HepG2 (cell line): ENCODE measurements around the gene ATP6V1C2. TPM values are rescaled to one million over a fixed set of nuclear protein-coding genes. Genes with fewer than 3 reads are reported as not detected.

Source experiments
- ATAC-seq: fragments of 200-7000 bp; cut with Tn5 transposase; 3 replicates; pipeline ENCODE4 v1.9.1; 2020; ENCODE audit warnings: mild to moderate bottlenecking, moderate library complexity
- BruUV-seq: library from RNA; stranded (reverse); fragments of 400-500 nt; replicated peaks from 2 replicates; lab custom pipeline; 2021; lab: Mats Ljungman, UMichigan
- CTCF ChIA-PET: fragments of 300-600 bp; formaldehyde crosslinking; extraction: SDS; loops from one replicate; lab custom pipeline; 2021; ENCODE audit warnings: low total read pairs, inconsistent platforms, low intra/inter-chr PET ratio; lab: Yijun Ruan, JAX
- POLR2A ChIA-PET: fragments of 350-600 bp; sonication (Branson Sonifier 250); formaldehyde crosslinking; loops from one replicate; lab custom pipeline; 2020; ENCODE audit warnings: antibody characterized with exemption, inconsistent platforms; lab: Yijun Ruan, JAX
- DNase-seq: peaks from one replicate; pipeline ENCODE4 v3.0.0-alpha.2; 2015; ENCODE audit warnings: low spot score
- FAIRE-seq: peaks from 3 replicates; lab custom pipeline; 2011; peaks lifted over from hg19 to GRCh38; lab: Jason Lieb, UNC
- H2AFZ ChIP-seq: one replicate; pipeline ENCODE4 v1.6.1; 2011; ENCODE audit warnings: low read length, inconsistent platforms
- H3K27ac ChIP-seq: fragments of 300-600 bp; 3 replicates; pipeline ENCODE4 v1.8.0; 2011; ENCODE audit warnings: mixed run types, mild to moderate bottlenecking, mixed read lengths, low read length, inconsistent platforms; ENCODE audit not compliant: insufficient read depth; ENCODE audit errors: extremely low read length
- H3K27me3 ChIP-seq, 2 experiments: fragments of 200-600 bp in 1 of 2; 2 replicates in 1 of 2; 3 replicates in 1 of 2; pipeline versions ENCODE4 v1.6.0 to v1.8.0; 2011; ENCODE audit warnings: low read length in 2 of 2, mild to moderate bottlenecking in 2 of 2, moderate library complexity in 2 of 2, inconsistent platforms in 1 of 2; ENCODE audit not compliant: insufficient read depth in 2 of 2, control insufficient read depth in 1 of 2
- H3K36me3 ChIP-seq, 2 experiments: fragments of 200-600 bp in 1 of 2; replicated peaks in 1 of 2; 2 replicates in 1 of 2; 3 replicates in 1 of 2; pipeline versions ENCODE4 v1.5.1 to v1.8.0; 2011; ENCODE audit warnings: low read length in 2 of 2, inconsistent platforms in 1 of 2; ENCODE audit not compliant: insufficient read depth in 2 of 2, control insufficient read depth in 1 of 2
- H3K4me1 ChIP-seq: 2 replicates; pipeline ENCODE4 v1.5.1; 2012; ENCODE audit warnings: low read length, inconsistent platforms; ENCODE audit not compliant: insufficient read depth
- H3K4me2 ChIP-seq: 2 replicates; pipeline ENCODE4 v1.6.0; 2011; ENCODE audit warnings: low read depth, low read length, inconsistent platforms
- H3K4me3 ChIP-seq, 3 experiments: fragments of 200-600 bp in 1 of 3; sonication (generic), shearing (Covaris generic) in 1 of 3; replicated peaks in 1 of 3; 2 replicates each; pipeline ENCODE4 v1.5.1; 2011 to 2016; ENCODE audit warnings: low read length in 3 of 3, inconsistent platforms in 2 of 3, low read depth in 2 of 3, mild to moderate bottlenecking in 2 of 3, control low read depth in 1 of 3, mixed read lengths in 1 of 3; ENCODE audit not compliant: insufficient read depth in 1 of 3
- H3K79me2 ChIP-seq: one replicate; pipeline ENCODE4 v1.6.1; 2011; ENCODE audit warnings: low read length, inconsistent platforms; ENCODE audit not compliant: insufficient read depth
- H3K9ac ChIP-seq: 2 replicates; pipeline ENCODE4 v1.6.0; 2011; ENCODE audit warnings: mild to moderate bottlenecking, low read depth, low read length, inconsistent platforms; ENCODE audit not compliant: insufficient read depth
- H3K9me3 ChIP-seq: 2 replicates; pipeline ENCODE4 v1.5.1; 2012; ENCODE audit warnings: mild to moderate bottlenecking, low read length
- H4K20me1 ChIP-seq: 2 replicates; pipeline ENCODE4 v1.6.0; 2011; ENCODE audit warnings: inconsistent platforms, mild to moderate bottlenecking, low read length, moderate library complexity; ENCODE audit not compliant: insufficient read depth
- GLMP ChIP-seq: sonication (generic); formaldehyde crosslinking; IDR thresholded peaks from 2 replicates; pipeline ENCODE4 v1.9.0; 2021; ENCODE audit warnings: missing genetic modification reagents, mild to moderate bottlenecking, borderline replicate concordance
- HIVEP1 ChIP-seq: sonication (generic); formaldehyde crosslinking; IDR thresholded peaks from 2 replicates; pipeline ENCODE4 v1.4.0; 2020; ENCODE audit warnings: mild to moderate bottlenecking, missing genetic modification reagents
- NFKB2 ChIP-seq: sonication (generic); formaldehyde crosslinking; IDR thresholded peaks from 2 replicates; pipeline ENCODE4 v1.4.0; 2020; ENCODE audit warnings: missing genetic modification reagents, borderline replicate concordance
- TIGD3 ChIP-seq: sonication (generic); formaldehyde crosslinking; IDR thresholded peaks from 2 replicates; pipeline ENCODE4 v1.5.1; 2020; ENCODE audit warnings: mild to moderate bottlenecking, missing genetic modification reagents, borderline replicate concordance
- ZBTB38 ChIP-seq: sonication (generic); formaldehyde crosslinking; IDR thresholded peaks from 2 replicates; pipeline ENCODE4 v1.5.1; 2020; ENCODE audit warnings: mild to moderate bottlenecking, missing genetic modification reagents
- ZNF343 ChIP-seq: sonication (generic); formaldehyde crosslinking; IDR thresholded peaks from 2 replicates; pipeline ENCODE4 v1.4.0; 2020; ENCODE audit warnings: mild to moderate bottlenecking, missing genetic modification reagents
- ZNF567 ChIP-seq: sonication (generic); formaldehyde crosslinking; IDR thresholded peaks from 2 replicates; pipeline ENCODE4 v1.8.1; 2023; ENCODE audit warnings: mild to moderate bottlenecking, missing genetic modification reagents, borderline replicate concordance
- ZNF724P ChIP-seq: sonication (generic); formaldehyde crosslinking; IDR thresholded peaks from 2 replicates; pipeline ENCODE4 v1.8.0; 2022; ENCODE audit warnings: missing genetic modification reagents, borderline replicate concordance
- WGBS: methylation state at CpG from one replicate; pipeline ENCODE4 v1.1.6; 2017; ENCODE audit warnings: low lambda C conversion rate; 5-methylcytosine and 5-hydroxymethylcytosine counted together
- in situ Hi-C: cut with HindIII; loops from 2 replicates; pipeline ENCODE4 v1.10.0; 2017; ENCODE audit warnings: low pct_unique_long_range_greater_than_20kb; ENCODE audit not compliant: extremely low pct_ligation_motif_present
- intact Hi-C: fragments of 100-400 bp; cut with micrococcal nuclease; formaldehyde crosslinking; loops from one replicate; pipeline ENCODE4 v1.10.0; 2022; ENCODE audit not compliant: unreplicated experiment
- polyA plus RNA-seq, 8 experiments: library from polyadenylated mRNA; depleted of rRNA in 3 of 8; stranded (reverse) in 7 of 8; unstranded in 1 of 8; fragments of >200 nt; fragmentation: Illumina TruSeq in 4 of 8; extraction: Trizol in 4 of 8; gene quantifications; 2 replicates each; pipeline versions ENCODE4 v1.2.1 to v1.2.3, GENCODE V29; 2011 to 2016; ENCODE audit warnings: low read depth in 4 of 8, missing spikeins in 1 of 8, mixed read lengths in 1 of 8; ENCODE audit not compliant: insufficient read depth in 1 of 8
- total RNA-seq, 5 experiments: library from RNA; depleted of rRNA; stranded (reverse); fragments of >200 nt; fragmentation: Illumina TruSeq; extraction: Trizol; gene quantifications; 2 replicates each; pipeline ENCODE4 v1.2.3, GENCODE V29; 2016; ENCODE audit warnings: low read depth in 1 of 5
- TF ChIP-seq, protein P1 (sequence below): sonication (generic); formaldehyde crosslinking; IDR thresholded peaks from 2 replicates; pipeline ENCODE4 v1.9.0; 2022; ENCODE audit warnings: low read depth, missing genetic modification reagents
- TF ChIP-seq, protein P2 (sequence below): sonication (generic); formaldehyde crosslinking; IDR thresholded peaks from 2 replicates; pipeline ENCODE4 v1.8.0; 2022; ENCODE audit warnings: mild to moderate bottlenecking, missing genetic modification reagents, borderline replicate concordance

The ATP6V1C2 gene
- total and polyA plus RNA-seq, 2 of the 13 experiments (the other 11 are each of a cell fraction or from before 2014, with no cell fraction given), result 0.04 to 0.29 TPM

DNA sequence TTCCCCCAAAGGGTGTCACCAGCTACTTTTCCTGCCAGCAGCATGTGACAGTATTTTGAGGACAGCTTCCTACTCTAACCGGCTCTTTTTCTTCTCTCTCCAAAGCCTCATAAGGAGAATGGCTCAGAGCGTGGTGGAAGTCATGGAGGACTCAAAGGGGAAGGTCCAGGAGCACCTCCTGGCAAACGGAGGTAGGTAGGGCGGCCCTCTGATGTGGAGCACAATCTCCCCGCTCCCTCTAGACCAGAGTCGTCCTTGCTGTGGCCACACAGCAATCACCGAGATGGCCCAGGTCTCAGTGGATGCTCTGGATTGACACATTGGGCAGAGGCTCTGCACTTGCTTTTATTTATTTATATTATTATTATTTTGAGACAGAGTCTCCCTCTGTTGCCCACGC lies 32.4 kb downstream of the ATP6V1C2 start:
- no peak overlapping the region for H2AFZ ChIP-seq
- BruUV-seq, result no TSS peak
- H3K9ac ChIP-seq, result no peak overlapping the region
- intact Hi-C loops, result no loop called here
- no peak for FAIRE-seq
- no peak for ATAC-seq
- no peaks in the 10 kb centered on the region for H3K9me3 ChIP-seq
- WGBS, result 48% methylated on average over 8 of the region's 8 CpGs
- TF ChIP-seq ZNF343 (no peak), ZNF724P (CRISPR knock-in tag) (no peak)
- CTCF ChIA-PET, result no interaction called here
- H3K79me2 ChIP-seq, result no peaks in the 10 kb centered on the region
- no peaks in the 10 kb centered on the region for H3K36me3 ChIP-seq
- no peak overlapping the region for H3K27ac ChIP-seq
- in situ Hi-C loops, result no loop called here
- no peaks in the 10 kb centered on the region for H4K20me1 ChIP-seq
- H3K4me1 ChIP-seq, result peaks cover 29% of the 10 kb centered on the region
- no peak overlapping the region for H3K4me3 ChIP-seq
- H3K4me2 ChIP-seq, result no peak overlapping the region
- POLR2A ChIA-PET, result no interaction called here
- peaks cover 0 to 18% of the 10 kb centered on the region in 2 experiments; a peak in 3 of 5 replicates for H3K27me3 ChIP-seq
- no peak for DNase-seq

- no peaks in the 10 kb centered on the region for H4K20me1 ChIP-seq
- H3K9me3 ChIP-seq, result no peaks in the 10 kb centered on the region
- H3K36me3 ChIP-seq, result no peaks in the 10 kb centered on the region
- WGBS, result 9% methylated on average over 7 of the region's 7 CpGs
- H3K4me1 ChIP-seq, result peaks cover 43% of the 10 kb centered on the region
- intact Hi-C loops (no loop called here), in situ Hi-C loops (no loop called here)
- H3K27me3 ChIP-seq, result peaks cover 0 to 31% of the 10 kb centered on the region in 2 experiments; a peak in 3 of 5 replicates
- DNase-seq, result no peak
- H3K9ac ChIP-seq, result no peak overlapping the region
- ChIA-PET CTCF (no interaction called here), POLR2A (no interaction called here)
- BruUV-seq, result no TSS peak
- no peak for ATAC-seq
- no peak overlapping the region for H3K4me3 ChIP-seq
- H3K79me2 ChIP-seq, result no peaks in the 10 kb centered on the region
- no peak overlapping the region for H3K4me2 ChIP-seq
- no peak overlapping the region for H3K27ac ChIP-seq
- no peak for FAIRE-seq
- H2AFZ ChIP-seq, result no peak overlapping the region
- no peak for TF ChIP-seq ZNF343
- no peak for TF ChIP-seq ZBTB38 (CRISPR knock-in tag)
- TF ChIP-seq HIVEP1, result no peak
- no peak for TF ChIP-seq ZNF567 (CRISPR knock-in tag)
- no peak for TF ChIP-seq NFKB2
- TF ChIP-seq, protein P1, sequence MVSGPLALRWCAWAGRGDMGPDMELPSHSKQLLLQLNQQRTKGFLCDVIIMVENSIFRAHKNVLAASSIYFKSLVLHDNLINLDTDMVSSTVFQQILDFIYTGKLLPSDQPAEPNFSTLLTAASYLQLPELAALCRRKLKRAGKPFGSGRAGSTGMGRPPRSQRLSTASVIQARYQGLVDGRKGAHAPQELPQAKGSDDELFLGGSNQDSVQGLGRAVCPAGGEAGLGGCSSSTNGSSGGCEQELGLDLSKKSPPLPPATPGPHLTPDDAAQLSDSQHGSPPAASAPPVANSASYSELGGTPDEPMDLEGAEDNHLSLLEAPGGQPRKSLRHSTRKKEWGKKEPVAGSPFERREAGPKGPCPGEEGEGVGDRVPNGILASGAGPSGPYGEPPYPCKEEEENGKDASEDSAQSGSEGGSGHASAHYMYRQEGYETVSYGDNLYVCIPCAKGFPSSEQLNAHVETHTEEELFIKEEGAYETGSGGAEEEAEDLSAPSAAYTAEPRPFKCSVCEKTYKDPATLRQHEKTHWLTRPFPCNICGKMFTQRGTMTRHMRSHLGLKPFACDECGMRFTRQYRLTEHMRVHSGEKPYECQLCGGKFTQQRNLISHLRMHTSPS (CRISPR knock-in tag), result no peak
- no peak for TF ChIP-seq GLMP (CRISPR knock-in tag)
- TF ChIP-seq TIGD3 (CRISPR knock-in tag), result no peak
- TF ChIP-seq, protein P2, sequence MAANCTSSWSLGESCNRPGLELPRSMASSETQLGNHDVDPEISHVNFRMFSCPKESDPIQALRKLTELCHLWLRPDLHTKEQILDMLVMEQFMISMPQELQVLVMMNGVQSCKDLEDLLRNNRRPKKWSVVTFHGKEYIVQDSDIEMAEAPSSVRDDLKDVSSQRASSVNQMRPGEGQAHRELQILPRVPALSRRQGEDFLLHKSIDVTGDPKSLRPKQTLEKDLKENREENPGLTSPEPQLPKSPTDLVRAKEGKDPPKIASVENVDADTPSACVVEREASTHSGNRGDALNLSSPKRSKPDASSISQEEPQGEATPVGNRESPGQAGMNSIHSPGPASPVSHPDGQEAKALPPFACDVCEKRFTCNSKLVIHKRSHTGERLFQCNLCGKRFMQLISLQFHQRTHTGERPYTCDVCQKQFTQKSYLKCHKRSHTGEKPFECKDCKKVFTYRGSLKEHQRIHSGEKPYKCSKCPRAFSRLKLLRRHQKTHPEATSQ (CRISPR knock-in tag), result no peak
These were observed 34.2 kb downstream of the ATP6V1C2 start for GRCh38 chr2:10755621-10756020.
